Measurements from ENCODE around the gene MACROD2.

The MACROD2 gene

GRCh38 chr20:14064333-14064732 lies 69.0 kb downstream of the MACROD2 start:
- DNase-seq: no peak

- no peak for DNase-seq
These were observed 69.6 kb downstream of the MACROD2 start for GRCh38 chr20:14064921-14065320.

- no peak for DNase-seq
These were observed 70.5 kb downstream of the MACROD2 start for GRCh38 chr20:14065774-14066173.

GRCh38 chr20:14067603-14068002 lies 72.3 kb downstream of the MACROD2 start:
- DNase-seq: no peak

DNA sequence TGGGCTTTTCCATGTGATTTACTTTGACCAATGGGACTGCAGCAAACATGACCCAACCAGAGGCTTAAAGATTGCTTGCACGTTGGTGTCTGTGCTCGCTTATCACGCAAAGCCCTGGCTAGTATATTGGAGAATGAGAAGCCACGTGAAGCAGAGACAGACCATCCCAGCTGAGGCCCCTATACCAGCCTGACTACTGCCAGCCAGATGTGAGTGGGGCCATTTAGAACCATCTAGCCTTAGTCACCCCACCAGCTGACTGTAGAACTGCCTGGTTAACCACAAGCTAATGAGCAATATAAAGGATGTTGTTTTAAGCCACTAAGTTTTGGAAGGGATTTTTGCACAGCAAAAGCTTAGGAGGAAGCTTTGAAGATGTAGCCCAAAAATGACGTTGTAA lies 74.5 kb downstream of the MACROD2 start:
- DNase-seq: no peak

- DNase-seq: peak; percentile 86
These were observed 98.3 kb downstream of the MACROD2 start for GRCh38 chr20:14093652-14094051.

DNA sequence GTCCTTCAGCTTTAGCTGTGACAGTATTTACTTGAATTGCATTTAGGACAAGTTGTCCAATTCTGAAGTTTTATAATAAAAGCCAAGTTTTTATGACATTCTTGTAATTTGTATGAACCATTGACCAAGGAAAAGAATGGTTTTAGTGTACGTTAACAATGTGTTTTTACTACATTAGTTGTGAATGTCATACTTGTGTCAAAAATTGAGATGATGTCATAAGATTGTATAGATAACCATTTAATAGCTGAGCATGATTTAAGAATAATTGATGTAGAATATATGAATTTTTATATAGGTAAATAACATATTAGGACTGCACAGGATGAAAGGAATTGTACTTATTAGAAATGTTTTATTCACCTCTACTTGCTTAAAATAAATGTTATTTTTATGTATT lies 102.9 kb downstream of the MACROD2 start:
- DNase-seq: no peak

- DNase-seq: no peak
These were observed 118.1 kb downstream of the MACROD2 start for GRCh38 chr20:14113416-14113815.

GRCh38 chr20:14114065-14114704 lies 118.9 kb downstream of the MACROD2 start:
- DNase-seq: no peak

DNA sequence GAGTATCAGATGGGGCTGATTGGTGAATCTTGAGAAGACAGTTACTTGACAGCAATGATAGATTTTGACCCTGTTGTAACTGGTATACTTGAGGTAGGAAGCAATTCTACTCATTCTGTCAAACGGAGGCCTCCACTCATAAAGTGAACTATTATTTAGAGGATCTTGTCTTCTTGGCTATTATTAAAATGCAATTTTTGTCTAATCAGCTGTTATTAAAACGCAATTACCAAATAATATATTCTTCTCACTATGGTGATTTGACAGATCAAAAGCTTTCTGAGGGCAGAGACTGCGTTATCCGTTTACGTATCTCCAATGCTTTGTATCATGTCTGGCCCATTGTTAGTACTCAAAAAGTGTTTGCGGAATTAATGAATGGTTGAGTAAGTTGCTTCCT lies 120.7 kb downstream of the MACROD2 start:
- no peak for DNase-seq

DNA sequence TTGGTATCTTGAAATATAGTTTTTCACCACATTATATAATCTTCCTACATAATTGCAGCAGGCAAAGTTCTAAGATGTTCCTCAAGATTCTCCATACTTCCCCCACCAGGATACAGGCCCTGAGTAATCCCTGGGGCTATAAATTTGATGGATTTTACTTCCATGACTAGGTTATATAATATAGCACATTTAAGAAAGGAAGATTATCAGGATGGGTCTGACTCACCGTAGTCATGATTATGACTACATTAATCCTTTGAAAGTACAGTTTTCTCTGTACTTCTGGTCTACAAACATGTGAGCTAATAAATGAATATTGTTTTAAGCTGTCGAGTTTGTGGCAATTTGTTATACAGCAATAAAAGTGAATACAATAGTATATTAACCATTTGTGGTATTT lies 122.5 kb downstream of the MACROD2 start:
- no peak for DNase-seq

DNA sequence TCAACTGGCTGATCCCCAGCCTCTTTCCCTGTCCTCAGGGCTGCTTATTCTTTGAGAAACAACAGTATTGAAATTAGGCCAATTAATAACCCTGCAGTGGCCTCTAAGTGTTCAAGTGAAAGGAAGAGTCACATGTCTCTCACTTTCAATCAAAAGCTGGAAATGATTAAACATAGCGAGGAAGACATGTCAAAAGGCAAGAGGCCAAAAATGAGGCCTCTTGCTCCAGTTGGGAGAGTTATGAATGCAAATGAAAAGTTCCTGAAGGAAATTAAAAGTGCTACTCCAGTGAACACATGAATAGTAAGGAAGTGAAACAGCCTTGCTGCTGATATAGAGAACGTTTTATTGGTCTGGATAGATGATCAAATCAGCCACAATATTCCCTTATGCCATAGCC lies 131.5 kb downstream of the MACROD2 start:
- no peak for DNase-seq

- DNase-seq: no peak
These were observed 132.4 kb downstream of the MACROD2 start for GRCh38 chr20:14127514-14128223.

DNA sequence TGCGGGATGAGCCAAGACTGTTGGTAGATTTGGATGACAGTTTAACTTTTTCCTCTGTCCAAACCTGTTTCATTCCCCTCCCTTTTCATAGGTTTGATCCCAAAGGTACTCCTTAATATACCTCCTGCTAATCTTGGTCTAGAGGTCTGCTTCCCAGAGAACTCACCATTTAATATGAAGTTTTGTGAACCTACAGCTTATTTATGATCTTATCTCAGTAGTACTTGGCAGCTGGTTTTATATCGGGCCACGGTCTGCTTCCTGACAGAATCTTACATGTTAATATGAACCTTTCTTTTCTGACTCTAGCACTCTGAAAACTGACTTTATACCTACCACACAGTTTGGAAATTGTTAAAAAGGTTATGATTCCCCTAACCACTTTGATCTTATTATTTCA lies 138.7 kb downstream of the MACROD2 start:
- DNase-seq: no peak

DNA sequence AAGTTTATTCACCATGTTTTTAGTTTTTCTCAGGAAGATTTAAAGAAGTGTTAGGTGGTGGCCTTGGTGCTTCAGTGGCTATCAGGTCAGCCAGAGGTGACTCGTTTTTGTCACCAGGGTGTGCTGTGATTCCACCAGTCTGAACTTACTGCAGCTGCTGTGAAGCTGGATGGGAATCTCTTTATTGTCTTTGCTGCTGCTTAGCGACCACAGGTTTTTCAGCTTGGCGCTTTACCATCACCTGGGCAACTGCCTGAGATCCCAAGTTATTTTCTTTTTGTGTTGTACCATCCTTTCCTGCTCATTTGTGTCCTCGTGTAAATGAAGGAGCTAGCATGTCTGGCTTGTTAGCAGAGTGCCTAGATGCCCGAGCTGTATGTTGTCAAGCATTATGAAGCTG lies 146.9 kb downstream of the MACROD2 start:
- DNase-seq: peak; percentile 56

GRCh38 chr20:14142964-14143627 lies 147.8 kb downstream of the MACROD2 start:
- no peak for DNase-seq

- DNase-seq: no peak
These were observed 152.7 kb downstream of the MACROD2 start for GRCh38 chr20:14148042-14148441.

DNA sequence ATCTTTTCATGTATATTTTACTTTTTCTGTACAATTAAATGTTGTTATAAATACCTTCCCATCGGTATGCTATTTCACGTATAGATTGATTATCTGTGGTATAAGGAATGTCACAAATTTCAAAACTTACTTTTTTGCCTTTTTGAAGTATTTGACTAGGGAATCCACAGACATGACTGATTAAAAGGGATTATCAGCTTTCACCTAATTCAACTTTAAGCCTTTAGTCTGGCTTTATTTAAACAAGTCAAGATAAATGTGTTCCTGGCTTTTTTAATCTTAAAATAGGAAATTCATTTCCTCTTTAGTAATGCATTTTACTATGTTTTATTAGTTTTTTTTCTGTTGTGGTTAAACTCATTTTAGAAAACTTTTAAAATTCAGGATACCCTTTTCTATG lies 160.0 kb downstream of the MACROD2 start:
- DNase-seq: no peak

GRCh38 chr20:14178528-14178927 lies 183.2 kb downstream of the MACROD2 start:
- DNase-seq: no peak

DNA sequence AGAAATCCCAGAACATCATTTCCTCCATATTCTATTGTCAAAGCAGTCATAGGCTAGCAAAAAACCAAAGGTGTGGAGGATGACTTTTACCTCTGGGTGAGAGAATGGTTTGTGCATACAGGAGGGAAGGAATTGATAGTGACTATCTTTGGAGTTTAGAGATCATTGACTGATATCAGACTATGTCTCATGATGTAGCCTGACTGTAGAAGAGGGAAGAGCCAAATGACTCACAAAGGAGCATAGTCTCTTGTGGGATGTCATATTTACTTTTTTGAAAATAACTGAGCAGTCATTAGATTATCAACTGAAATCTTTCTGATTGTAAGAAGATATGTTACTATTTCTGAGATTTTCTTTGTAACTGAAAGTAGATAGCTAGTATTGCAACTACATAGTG lies 183.6 kb downstream of the MACROD2 start:
- DNase-seq: no peak

DNA sequence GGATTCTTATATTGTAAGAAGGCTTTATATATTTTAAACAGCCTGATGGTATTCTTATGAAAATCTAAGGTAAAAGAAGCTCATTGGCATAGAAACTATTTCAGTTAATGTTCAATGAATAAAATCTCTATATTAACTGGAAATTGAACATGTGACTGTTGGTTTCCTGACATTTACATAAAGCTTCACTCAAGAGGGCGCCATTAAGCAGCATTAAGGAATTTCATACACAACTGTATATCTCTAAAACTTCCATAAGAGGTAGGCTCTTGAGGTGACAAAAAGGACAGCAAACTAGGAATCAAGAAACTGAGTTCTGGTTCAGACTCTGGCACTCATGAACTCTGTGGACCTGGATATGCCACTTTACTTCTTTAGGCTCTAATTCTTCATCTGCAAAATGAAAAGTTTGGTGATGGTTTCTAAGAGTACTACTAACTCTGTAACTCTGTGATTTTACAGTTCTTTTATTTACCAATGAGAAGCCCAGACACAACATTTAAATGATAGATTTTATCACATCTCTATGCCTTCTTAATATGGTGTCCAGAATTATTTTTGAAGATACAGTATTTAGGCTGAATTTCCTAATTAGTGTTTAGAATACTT lies 194.6 kb downstream of the MACROD2 start:
- peak; percentile 4 for DNase-seq

DNA sequence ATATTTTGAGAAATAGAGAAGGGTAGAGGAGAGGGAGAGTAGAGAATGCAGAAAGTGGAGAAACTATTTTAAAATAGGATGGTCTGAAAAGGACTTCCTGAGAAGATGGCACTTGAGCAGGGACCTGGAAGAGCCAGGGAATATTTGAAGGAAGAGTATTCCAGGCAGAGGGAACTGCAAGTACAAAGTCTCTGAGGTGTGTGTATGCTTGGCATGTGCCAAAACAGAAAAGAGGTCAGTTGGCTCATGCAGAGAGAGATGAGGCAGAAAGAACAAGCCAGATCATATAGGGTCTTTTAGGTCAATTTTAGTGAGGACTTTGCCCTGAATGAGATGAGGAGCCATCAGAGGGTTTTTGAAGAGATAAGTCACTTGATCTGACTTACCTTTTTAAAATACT lies 196.2 kb downstream of the MACROD2 start:
- DNase-seq: no peak

DNA sequence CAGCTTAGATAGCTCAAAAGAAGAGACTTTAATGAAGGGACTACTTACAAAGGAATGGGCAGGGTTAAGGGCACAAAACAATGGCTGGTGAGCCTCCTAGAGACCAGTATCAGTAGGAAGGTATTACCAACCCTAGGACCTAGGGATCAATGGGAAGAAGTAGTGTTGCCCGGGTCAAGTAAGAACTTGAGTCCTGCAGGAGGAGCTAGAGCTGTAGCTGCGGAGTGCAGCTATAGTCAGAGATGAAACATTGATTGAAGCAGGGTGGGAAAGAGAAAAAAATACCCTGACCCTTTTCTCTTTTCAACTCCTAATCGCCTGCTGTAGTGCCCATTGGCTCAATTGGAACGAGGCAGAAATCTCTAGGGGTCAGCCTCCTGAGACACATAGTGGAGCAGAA lies 198.1 kb downstream of the MACROD2 start:
- DNase-seq: no peak

- DNase-seq: no peak
These were observed 198.6 kb downstream of the MACROD2 start for GRCh38 chr20:14193885-14194284.

Measured in NCI-H1092 (cell line).